GM12878 (cell line): ENCODE measurements around the gene ZACN. TPM values are rescaled to one million over a fixed set of nuclear protein-coding genes. Genes with fewer than 3 reads are reported as not detected.

Experiments
- ATAC-seq: fragments of 200-7000 bp; cut with Tn5 transposase; 3 replicates; pipeline ENCODE4 v1.9.1; 2020; ENCODE audit warnings: mild to moderate bottlenecking, moderate library complexity
- BruUV-seq: library from RNA; stranded (reverse); fragments of 400-500 nt; replicated peaks from 2 replicates; lab custom pipeline; 2021; lab: Mats Ljungman, UMichigan
- CTCF ChIA-PET: fragments of 300-600 bp; sonication (Branson Sonifier 250); formaldehyde crosslinking; extraction: SDS; loops from one replicate; lab custom pipeline; 2021; ENCODE audit warnings: inconsistent platforms; lab: Yijun Ruan, JAX
- POLR2A ChIA-PET: fragments of 350-600 bp; formaldehyde crosslinking; extraction: SDS; loops from one replicate; lab custom pipeline; 2021; ENCODE audit warnings: inconsistent platforms; lab: Charles Lee
- RAD21 ChIA-PET: fragments of 300-600 bp; sonication (Branson Sonifier 250); formaldehyde crosslinking; loops from one replicate; lab custom pipeline; 2023; ENCODE audit warnings: antibody characterized with exemption; ENCODE audit not compliant: unreplicated experiment; lab: Charles Lee
- SMC1A ChIA-PET: fragments of 300-600 bp; sonication (Branson Sonifier 250); formaldehyde crosslinking; loops from one replicate; lab custom pipeline; 2023; ENCODE audit not compliant: unreplicated experiment, uncharacterized antibody; lab: Charles Lee
- DNase-seq: peaks from one replicate; pipeline ENCODE4 v3.0.0-alpha.2; 2011; ENCODE audit warnings: low read depth, low spot score
- FAIRE-seq: peaks from 3 replicates; lab custom pipeline; 2011; peaks lifted over from hg19 to GRCh38; lab: Jason Lieb, UNC
- H2AFZ ChIP-seq: 2 replicates; pipeline ENCODE4 v1.6.0; 2011; ENCODE audit warnings: low read depth, low read length, control low read depth; ENCODE audit not compliant: control insufficient read depth
- H3K27ac ChIP-seq: 2 replicates; pipeline ENCODE4 v1.5.1; 2011; ENCODE audit warnings: control low read depth; ENCODE audit not compliant: control insufficient read depth, insufficient read depth
- H3K27me3 ChIP-seq, 2 experiments: replicated peaks in 1 of 2; 2 replicates each; pipeline versions ENCODE4 v1.6.0 to v1.6.1; 2011; ENCODE audit warnings: low read length in 1 of 2; ENCODE audit not compliant: control insufficient read depth in 2 of 2, insufficient read depth in 2 of 2
- H3K36me3 ChIP-seq, 2 experiments: 2 replicates each; pipeline ENCODE4 v1.5.1; 2011; ENCODE audit warnings: low read length in 1 of 2; ENCODE audit not compliant: control insufficient read depth in 2 of 2, insufficient read depth in 2 of 2
- H3K4me1 ChIP-seq: 2 replicates; pipeline ENCODE4 v1.6.1; 2011; ENCODE audit warnings: mild to moderate bottlenecking, low read length, moderate library complexity, mixed read lengths; ENCODE audit not compliant: control insufficient read depth, insufficient read depth
- H3K4me2 ChIP-seq: 2 replicates; pipeline ENCODE4 v1.6.0; 2011; ENCODE audit warnings: control low read depth; ENCODE audit not compliant: control insufficient read depth, insufficient read depth
- H3K4me3 ChIP-seq: fragments of 200-600 bp; sonication (generic); 2 replicates; pipeline ENCODE4 v1.5.1; 2016
- H3K79me2 ChIP-seq: 2 replicates; pipeline ENCODE4 v1.6.0; 2011; ENCODE audit warnings: low read length; ENCODE audit not compliant: control insufficient read depth, insufficient read depth
- H3K9ac ChIP-seq: 2 replicates; pipeline ENCODE4 v1.8.0; 2011; ENCODE audit warnings: low read length, control low read depth, mixed read lengths; ENCODE audit not compliant: control insufficient read depth, insufficient read depth
- H3K9me3 ChIP-seq: replicated peaks from 3 replicates; pipeline ENCODE4 v1.5.1; 2011; ENCODE audit warnings: mild to moderate bottlenecking, low read length; ENCODE audit not compliant: control insufficient read depth, insufficient read depth
- H4K20me1 ChIP-seq: 2 replicates; pipeline ENCODE4 v1.6.0; 2011; ENCODE audit not compliant: control insufficient read depth, insufficient read depth
- BHLHE40 ChIP-seq, 2 experiments: fragments of 450-650 bp in 1 of 2; IDR thresholded peaks; 2 replicates each; pipeline ENCODE4 v1.6.1; 2011 to 2017; ENCODE audit warnings: low read depth in 2 of 2, borderline replicate concordance in 1 of 2, improper control_type of control experiment in 1 of 2, low read length in 1 of 2, mild to moderate bottlenecking in 1 of 2
- BRCA1 ChIP-seq: IDR thresholded peaks from 2 replicates; pipeline ENCODE4 v1.6.1; 2011; ENCODE audit warnings: low read depth, low read length, improper control_type of control experiment
- CHD2 ChIP-seq: IDR thresholded peaks from 2 replicates; pipeline ENCODE4 v1.6.1; 2011; ENCODE audit warnings: low read depth, low read length, improper control_type of control experiment, borderline replicate concordance
- CHD4 ChIP-seq: fragments of 200-600 bp; sonication (generic); IDR thresholded peaks from 2 replicates; pipeline ENCODE4 v1.6.1; 2016; ENCODE audit warnings: mild to moderate bottlenecking
- ELK1 ChIP-seq: IDR thresholded peaks from 2 replicates; pipeline ENCODE4 v1.6.1; 2012; ENCODE audit warnings: low read depth, low read length, improper control_type of control experiment
- FOXK2 ChIP-seq: fragments of 450-650 bp; IDR thresholded peaks from 2 replicates; pipeline ENCODE4 v1.6.1; 2017; ENCODE audit warnings: mild to moderate bottlenecking, moderate library complexity
- GABPA ChIP-seq: IDR thresholded peaks from 2 replicates; pipeline ENCODE4 v1.6.1; 2014; ENCODE audit warnings: antibody characterized with exemption, low read depth, mild to moderate bottlenecking, inconsistent platforms
- HCFC1 ChIP-seq: fragments of 150-350 bp; IDR thresholded peaks from 2 replicates; pipeline ENCODE4 v1.6.1; 2014; ENCODE audit warnings: low read length
- KDM1A ChIP-seq: fragments of 200-600 bp; sonication (generic); IDR thresholded peaks from 2 replicates; pipeline ENCODE4 v1.6.1; 2016; ENCODE audit warnings: borderline replicate concordance
- NBN ChIP-seq: fragments of 450-650 bp; IDR thresholded peaks from 2 replicates; pipeline ENCODE4 v1.6.1; 2016
- RAD51 ChIP-seq: fragments of 450-650 bp; IDR thresholded peaks from 2 replicates; pipeline ENCODE4 v1.6.1; 2016; ENCODE audit warnings: moderate library complexity, mild to moderate bottlenecking, inconsistent platforms
- RB1 ChIP-seq: fragments of 450-650 bp; formaldehyde crosslinking; IDR thresholded peaks from 2 replicates; pipeline ENCODE4 v1.6.1; 2017; ENCODE audit warnings: mild to moderate bottlenecking, borderline replicate concordance
- SMAD5 ChIP-seq: IDR thresholded peaks from 2 replicates; pipeline ENCODE4 v1.6.1; 2016; ENCODE audit warnings: antibody characterized with exemption, low read depth
- SMC3 ChIP-seq: IDR thresholded peaks from 2 replicates; pipeline ENCODE4 v1.6.1; 2011; ENCODE audit warnings: low read length, improper control_type of control experiment, borderline replicate concordance
- SREBF1 ChIP-seq: IDR thresholded peaks from 2 replicates; pipeline ENCODE4 v1.6.1; 2012; ENCODE audit warnings: mild to moderate bottlenecking, low read length
- TAF1 ChIP-seq: IDR thresholded peaks from 2 replicates; pipeline ENCODE4 v1.6.1; 2011; ENCODE audit warnings: mild to moderate bottlenecking, low read depth, low read length, borderline replicate concordance
- TCF3 ChIP-seq: IDR thresholded peaks from 2 replicates; pipeline ENCODE4 v1.6.1; 2012; ENCODE audit warnings: low read depth, mild to moderate bottlenecking, low read length, borderline replicate concordance; ENCODE audit not compliant: insufficient read depth
- ZNF274 ChIP-seq: IDR thresholded peaks from one replicate; pipeline ENCODE4 v1.8.0; 2011; ENCODE audit not compliant: insufficient read length, insufficient read depth
- ZNF687 ChIP-seq: fragments of 450-650 bp; IDR thresholded peaks from 2 replicates; pipeline ENCODE4 v1.6.1; 2017; ENCODE audit warnings: mild to moderate bottlenecking, moderate library complexity
- WGBS: methylation state at CpG from one replicate; pipeline ENCODE4 v1.1.6; 2016; ENCODE audit warnings: low lambda C conversion rate; ENCODE audit not compliant: insufficient replicate concordance, insufficient coverage; ENCODE audit errors: missing lambda C conversion rate; 5-methylcytosine and 5-hydroxymethylcytosine counted together
- in situ Hi-C: fragments of 300-500 bp; cut with MboI; formaldehyde crosslinking; loops from 9 replicates; pipeline ENCODE4 v1.14.3; 2018; ENCODE audit warnings: mixed read lengths
- intact Hi-C: fragments of 100-400 bp; cut with micrococcal nuclease; formaldehyde crosslinking; loops from one replicate; pipeline ENCODE4 v1.14.2; 2022; ENCODE audit not compliant: unreplicated experiment
- polyA plus RNA-seq, 11 experiments: library from polyadenylated mRNA; depleted of rRNA in 4 of 11; unstranded in 6 of 11; stranded (reverse) in 5 of 11; fragments of >200 nt; fragmentation: Nextera tagmentation in 4 of 11; fragmentation: Illumina TruSeq in 1 of 11; extraction: Ambion mirVana in 4 of 11; extraction: Trizol in 1 of 11; gene quantifications; 1 replicate in 1 of 11; 2 replicates in 10 of 11; pipeline versions ENCODE4 v1.2.1 to v1.2.3, GENCODE V29; 2011 to 2016; ENCODE audit warnings: inconsistent platforms in 2 of 11, missing spikeins in 2 of 11, low read depth in 1 of 11
- total RNA-seq, 4 experiments: library from RNA; depleted of rRNA in 3 of 4; stranded (reverse); fragments of >200 nt in 3 of 4; fragmentation: Illumina TruSeq in 1 of 4; extraction: Trizol in 1 of 4; gene quantifications; 2 replicates each; pipeline versions ENCODE4 v1.2.1 to v1.2.3, GENCODE V29; 2013 to 2021
- TF ChIP-seq, protein P1 (sequence below): IDR thresholded peaks from 2 replicates; pipeline ENCODE4 v1.6.1; 2011; ENCODE audit warnings: low read depth, low read length, improper control_type of control experiment, borderline replicate concordance

The ZACN gene
- total and polyA plus RNA-seq, 10 of the 15 experiments (the other 5 are each of a cell fraction or from before 2014, with no cell fraction given), result 0.06 to 11.3 (median 0.47) TPM; not detected in 2

DNA sequence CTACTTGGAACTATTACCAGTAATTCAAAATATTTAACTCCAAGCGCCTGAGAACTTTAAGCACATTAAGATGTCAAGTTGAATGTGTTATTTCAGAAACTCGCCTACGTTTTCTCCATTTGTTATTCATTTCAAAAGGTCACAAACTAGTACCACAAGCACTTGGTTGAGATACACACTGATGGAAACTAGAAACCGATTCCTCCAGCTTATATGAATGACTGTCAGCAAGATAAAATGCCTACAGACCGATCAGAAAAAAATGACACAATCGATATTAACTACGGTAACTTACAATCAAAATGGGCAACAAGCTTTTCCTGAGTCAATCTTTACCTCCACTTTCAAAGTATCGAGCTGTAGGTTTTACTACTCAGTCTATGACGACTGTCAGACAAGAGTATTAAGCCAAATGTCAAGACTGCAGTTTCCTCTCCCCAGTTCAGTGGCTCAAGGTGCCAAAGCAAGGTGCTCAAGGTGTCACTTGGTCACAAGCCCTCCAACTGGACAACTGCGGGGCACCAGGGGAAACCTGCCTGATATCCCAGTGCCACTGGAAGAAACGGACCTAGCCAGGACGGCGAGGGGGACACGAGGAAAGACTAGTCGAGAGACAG lies 7.3 kb upstream of the ZACN start:
- Histone ChIP-seq H3K79me2 (peaks cover 26% of the 10 kb centered on the region), H3K9ac (peak overlapping the region; percentile 74), H3K4me3 (peak overlapping the region; percentile 76), H3K4me1 (peaks cover 3% of the 10 kb centered on the region; the same call in 1 of the 2 replicates), H3K27ac (peak overlapping the region; percentile 81), H2AFZ (peak overlapping the region; percentile 41), H3K4me2 (peak overlapping the region; percentile 43), H4K20me1 (no peaks in the 10 kb centered on the region), H3K36me3 (peaks cover 0 to 6% of the 10 kb centered on the region in 2 experiments; a peak in 2 of 4 replicates), H3K9me3 (no peaks in the 10 kb centered on the region), H3K27me3 (peaks cover 3 to 18% of the 10 kb centered on the region in 2 experiments; a peak in 3 of 4 replicates)
- in situ Hi-C loops (no loop called here), intact Hi-C loops (no loop called here)
- FAIRE-seq (peak; percentile 81), ATAC-seq (peak; percentile 23), DNase-seq (no peak)
- BruUV-seq, result TSS peak; percentile 85
- ChIA-PET CTCF (interaction anchor here (0.9 to 1.8 kb wide), 4 partner anchors 58 to 326 kb away, joined by 3 to 7 read pairs (median 3); no protein-coding TSS in a partner anchor), SMC1A (interaction anchor here (1.0 to 1.3 kb wide), 3 partner anchors 8 to 32 kb away, joined by 4 read pairs; partner anchors contain the start of gene EXOC7), POLR2A (interaction anchor here (0.6 to 1.3 kb wide), 3 partner anchors 175 to 282 kb away, joined by 3 to 8 read pairs (median 3); partner anchors contain the start of gene PRPSAP1), RAD21 (interaction anchor here (1.0 kb wide), 1 partner anchor 208 kb away, joined by 4 read pairs; no protein-coding TSS in a partner anchor)
- WGBS, result 1% methylated on average over 15 of the region's 15 CpGs
- TF ChIP-seq, protein P1, sequence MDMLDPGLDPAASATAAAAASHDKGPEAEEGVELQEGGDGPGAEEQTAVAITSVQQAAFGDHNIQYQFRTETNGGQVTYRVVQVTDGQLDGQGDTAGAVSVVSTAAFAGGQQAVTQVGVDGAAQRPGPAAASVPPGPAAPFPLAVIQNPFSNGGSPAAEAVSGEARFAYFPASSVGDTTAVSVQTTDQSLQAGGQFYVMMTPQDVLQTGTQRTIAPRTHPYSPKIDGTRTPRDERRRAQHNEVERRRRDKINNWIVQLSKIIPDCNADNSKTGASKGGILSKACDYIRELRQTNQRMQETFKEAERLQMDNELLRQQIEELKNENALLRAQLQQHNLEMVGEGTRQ, result no peak
- TF ChIP-seq ZNF687 (no peak), TCF3 (no peak), HCFC1 (no peak), BHLHE40 (IDR thresholded peaks at IDR 0.05; ENCODE audit: borderline replicate concordance in 1 of 2, low read depth in 2 of 2, low read length in 1 of 2) (no peak), SMC3 (no peak), BRCA1 (no peak), KDM1A (no peak), CHD4 (no peak), RAD51 (no peak), SMAD5 (no peak), FOXK2 (no peak), ELK1 (no peak), TAF1 (no peak), CHD2 (no peak), ZNF274 (no peak), RB1 (no peak), GABPA (no peak), SREBF1 (no peak), NBN (no peak)
